Tibial nerve (tissue), 4 donors: Measurements from ENCODE around the gene CYP46A1.

Experiments used
- EP300 ChIP-seq, 2 donors: sonication (generic); formaldehyde crosslinking; IDR thresholded peaks; one replicate each; pipeline ENCODE4 v1.6.1; 2017; ENCODE audit warnings: antibody characterized with exemption in 2 of 2, mild to moderate bottlenecking in 1 of 2
- TF ChIP-seq, protein P1 (sequence below), 5 experiments: fragments of 200-600 bp in 3 of 5; fragments of 450-650 bp in 2 of 5; sonication (generic) in 3 of 5; IDR thresholded peaks; one replicate each; pipeline ENCODE4 v1.5.1; 2016 to 2019; ENCODE audit warnings: antibody characterized with exemption in 5 of 5, mild to moderate bottlenecking in 3 of 5, moderate library complexity in 2 of 5

DNA sequence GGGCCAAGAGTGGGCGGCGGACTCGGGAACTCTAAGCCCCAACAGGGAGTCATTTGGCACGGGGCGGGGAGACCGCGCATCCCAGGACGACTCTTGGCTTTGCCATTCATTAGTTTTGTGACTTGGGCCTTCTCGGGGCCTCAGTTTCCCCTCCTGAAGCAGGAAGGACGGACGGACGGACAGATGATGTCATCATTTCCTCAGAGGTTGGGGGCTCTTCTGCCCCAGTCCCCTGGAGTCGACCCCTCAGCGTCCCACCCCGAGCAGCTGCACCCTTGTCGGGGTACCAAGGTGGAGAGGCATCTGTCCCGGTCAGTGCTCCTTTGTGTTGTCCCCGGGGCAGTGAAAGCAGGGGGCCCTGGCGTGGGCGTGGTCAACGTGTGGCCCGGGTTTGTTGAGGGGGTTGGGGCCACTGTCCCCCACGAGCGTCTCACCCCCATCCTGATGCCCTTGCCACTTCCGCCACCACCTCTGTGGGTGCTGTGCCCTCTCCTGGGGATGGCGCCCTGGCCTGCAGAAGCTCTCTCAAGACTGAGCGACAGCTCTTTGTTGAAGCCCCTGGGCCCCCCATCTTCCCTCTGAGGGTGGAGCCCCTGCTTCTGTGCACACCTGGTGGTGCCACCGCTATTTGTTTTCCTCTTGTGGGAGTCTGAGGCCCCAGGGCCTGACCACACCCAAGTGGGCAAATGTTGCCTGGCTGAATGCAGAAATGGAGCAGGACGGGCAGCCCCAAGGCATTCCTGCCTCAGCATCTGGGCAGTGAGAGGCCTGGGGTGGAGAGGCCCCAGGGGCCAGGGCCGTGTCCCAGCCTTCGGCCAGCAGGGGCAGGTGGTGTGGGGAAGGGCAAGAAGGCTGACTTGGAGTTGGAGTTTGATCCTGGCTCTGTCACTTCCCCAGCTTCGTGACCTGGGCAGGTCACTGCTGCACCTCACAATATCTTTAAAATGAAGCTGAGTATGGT is 38.3 kb upstream of the CYP46A1 start:
- TF ChIP-seq, protein P1, sequence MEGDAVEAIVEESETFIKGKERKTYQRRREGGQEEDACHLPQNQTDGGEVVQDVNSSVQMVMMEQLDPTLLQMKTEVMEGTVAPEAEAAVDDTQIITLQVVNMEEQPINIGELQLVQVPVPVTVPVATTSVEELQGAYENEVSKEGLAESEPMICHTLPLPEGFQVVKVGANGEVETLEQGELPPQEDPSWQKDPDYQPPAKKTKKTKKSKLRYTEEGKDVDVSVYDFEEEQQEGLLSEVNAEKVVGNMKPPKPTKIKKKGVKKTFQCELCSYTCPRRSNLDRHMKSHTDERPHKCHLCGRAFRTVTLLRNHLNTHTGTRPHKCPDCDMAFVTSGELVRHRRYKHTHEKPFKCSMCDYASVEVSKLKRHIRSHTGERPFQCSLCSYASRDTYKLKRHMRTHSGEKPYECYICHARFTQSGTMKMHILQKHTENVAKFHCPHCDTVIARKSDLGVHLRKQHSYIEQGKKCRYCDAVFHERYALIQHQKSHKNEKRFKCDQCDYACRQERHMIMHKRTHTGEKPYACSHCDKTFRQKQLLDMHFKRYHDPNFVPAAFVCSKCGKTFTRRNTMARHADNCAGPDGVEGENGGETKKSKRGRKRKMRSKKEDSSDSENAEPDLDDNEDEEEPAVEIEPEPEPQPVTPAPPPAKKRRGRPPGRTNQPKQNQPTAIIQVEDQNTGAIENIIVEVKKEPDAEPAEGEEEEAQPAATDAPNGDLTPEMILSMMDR (IDR thresholded peaks at IDR 0.05) = no peak
- no peak for TF ChIP-seq EP300 (IDR thresholded peaks at IDR 0.05)
